MV-4-11 (cell line): ENCODE measurements around the gene CEACAM7.
"Not testable (repeated sequence)": the region's sequence is repeated elsewhere in the genome, so short reads cannot be mapped to it uniquely, and the experiment has no call there.

Experiments used
- DNase-seq: peaks from one replicate; lab custom pipeline; 2025; lab: John Stamatoyannopoulos, UW

CEACAM7 gene

DNA sequence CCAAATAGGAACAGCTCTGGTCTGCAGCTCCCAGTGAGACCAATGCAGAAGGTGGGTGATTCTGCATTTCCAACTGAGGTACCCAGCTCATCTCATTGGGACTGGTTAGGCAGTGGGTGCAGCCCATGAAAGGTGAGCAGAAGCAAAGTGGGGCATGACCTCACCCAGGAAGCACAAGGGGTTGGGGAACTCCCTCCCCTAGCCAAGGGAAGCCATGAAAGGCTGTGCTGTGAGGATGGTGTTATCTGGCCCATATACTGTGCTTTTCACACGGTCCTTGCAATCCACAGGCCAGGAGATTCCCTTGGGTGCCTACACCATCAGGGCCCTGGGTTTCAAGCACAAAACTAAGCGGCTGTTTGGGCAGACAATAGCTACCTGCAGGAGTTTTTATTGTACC lies 31.3 kb downstream of the CEACAM7 start:
- DNase-seq, result not testable (repeated sequence)

DNA sequence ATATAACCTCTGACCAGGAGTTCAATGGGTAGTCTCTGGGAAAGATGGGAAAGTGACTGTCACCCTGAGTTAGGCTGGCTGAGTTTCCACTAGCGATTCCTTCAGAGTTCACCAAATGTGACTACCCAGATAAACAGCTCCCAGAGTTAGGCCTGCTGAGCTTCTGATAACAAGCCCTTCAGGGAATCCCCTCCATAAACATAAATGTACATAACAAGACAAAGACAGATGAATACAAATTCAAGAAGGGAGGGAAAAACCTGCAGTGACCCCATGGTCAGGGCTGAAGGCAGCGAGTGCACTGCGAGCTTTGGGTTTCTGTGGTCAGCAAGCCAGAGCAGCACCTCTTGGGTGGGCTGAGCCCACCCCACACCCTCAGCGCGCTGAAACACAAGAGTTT lies 35.8 kb downstream of the CEACAM7 start:
- DNase-seq, result no peak

DNA sequence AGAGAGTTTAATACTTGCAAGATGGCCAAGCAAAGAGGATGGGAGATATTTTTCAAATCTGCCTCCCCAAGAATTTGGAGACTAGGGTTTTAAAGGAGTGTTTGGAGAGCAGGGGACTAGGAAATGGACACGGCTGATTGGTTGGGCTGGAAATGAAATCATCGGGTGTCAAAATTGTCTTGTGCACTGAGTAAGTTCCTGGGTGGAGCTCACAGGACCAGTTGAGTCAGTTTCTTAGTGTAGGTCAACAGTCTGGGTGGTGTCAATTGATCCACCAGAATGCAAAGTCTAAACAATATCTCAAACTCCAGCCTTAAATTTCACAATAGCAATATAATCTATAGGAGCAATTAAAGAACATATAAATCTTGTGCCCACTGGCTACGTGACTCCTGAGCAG lies 38.2 kb downstream of the CEACAM7 start:
- DNase-seq, result no peak

DNA sequence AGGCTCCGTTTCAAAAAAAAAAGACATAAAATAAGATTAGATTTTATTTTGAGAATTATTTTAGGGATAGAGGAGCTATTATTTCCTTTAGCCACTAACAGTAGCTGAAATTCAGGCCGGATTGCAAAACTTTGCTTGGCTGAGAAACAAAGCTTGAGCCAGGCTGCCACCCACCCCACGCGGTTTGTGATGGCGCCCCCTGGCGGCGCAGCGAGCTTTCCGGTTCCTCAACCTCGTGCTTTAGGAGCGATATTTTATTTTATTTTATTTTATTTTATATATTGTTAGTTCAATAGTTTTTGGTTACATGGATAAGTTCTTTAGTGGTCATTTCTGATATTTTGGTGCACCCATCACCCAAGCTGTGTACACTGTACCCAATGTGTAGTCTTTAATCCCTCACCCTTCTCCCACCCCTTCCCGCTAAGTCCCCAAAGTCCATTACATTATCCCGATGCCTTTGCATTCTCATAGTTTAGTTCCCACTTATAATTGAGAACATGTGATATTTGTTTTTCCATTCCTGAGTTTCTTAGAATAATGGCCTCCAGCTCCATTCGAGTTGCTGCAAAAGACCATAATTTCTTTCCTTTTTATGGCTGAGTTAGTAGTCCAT lies 41.4 kb downstream of the CEACAM7 start:
- peak; percentile 58 for DNase-seq

DNA sequence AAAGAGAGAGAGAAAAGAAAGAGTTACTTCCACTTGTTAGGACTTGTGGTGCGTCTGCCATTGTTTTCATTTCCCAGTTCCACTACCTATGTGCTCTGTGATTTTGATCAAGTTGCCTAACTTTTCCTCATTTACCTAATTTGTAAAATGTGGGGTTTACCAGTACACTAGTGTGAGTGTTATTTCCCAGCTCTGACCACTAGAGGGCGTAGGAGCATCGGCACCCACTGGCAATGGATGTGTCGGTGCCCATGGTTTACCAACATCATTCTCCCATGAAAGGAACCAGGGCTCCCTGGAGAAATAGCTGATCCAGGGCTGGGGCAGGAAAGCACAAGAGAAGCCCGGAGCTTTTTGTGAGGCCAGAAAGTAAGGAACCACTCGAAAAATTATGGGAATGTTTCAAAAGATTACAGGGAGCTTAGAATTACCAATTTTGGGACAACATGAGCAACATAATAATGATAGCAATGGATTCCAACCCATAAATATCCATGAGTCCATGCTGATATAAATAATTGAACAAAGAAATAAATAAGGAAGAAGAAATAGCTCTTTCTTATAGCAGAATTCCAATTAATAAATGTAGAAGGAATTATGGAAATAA lies 46.1 kb downstream of the CEACAM7 start:
- peak; percentile 69 for DNase-seq

DNA sequence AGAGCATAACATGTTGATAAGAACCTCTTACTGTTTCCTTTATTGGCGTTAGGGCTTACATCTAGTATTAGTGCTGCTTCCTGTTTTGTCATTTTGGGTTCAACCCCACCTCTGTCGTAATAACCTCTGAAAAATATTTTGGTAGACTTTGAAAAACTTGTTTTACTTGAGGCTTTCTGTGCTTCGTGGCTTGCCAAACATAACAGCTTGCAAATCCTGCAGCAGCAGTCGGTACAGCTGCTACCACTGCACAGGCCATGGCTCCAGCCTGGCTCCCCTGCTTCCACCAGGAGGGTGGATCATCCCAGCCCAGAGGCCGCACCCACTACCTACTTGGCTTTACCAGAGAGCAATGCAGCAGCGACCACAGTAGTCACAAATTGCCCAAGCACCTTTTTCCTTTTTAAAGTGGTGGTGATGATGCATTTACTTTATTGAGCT lies 49.4 kb downstream of the CEACAM7 start:
- peak; percentile 96 for DNase-seq

DNA sequence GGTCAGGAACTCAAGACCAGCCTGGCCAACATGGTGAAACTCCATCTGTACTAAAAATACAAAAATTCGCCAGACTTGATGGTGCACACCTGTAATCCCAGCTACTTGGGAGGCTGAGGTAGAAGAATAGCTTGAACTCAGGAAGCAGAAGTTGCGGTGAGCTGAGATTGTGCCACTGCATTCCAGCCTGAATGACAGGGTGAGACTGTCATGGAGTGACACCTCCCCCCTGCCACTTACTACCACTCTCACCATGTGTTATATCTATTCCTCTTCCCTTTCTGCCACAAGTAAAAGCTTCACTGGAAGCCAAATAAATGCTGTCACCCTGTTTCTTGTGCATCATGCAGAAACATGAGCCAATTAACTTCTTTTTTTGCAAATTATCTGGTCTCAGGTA lies 50.6 kb downstream of the CEACAM7 start:
- peak; percentile 92 for DNase-seq

DNA sequence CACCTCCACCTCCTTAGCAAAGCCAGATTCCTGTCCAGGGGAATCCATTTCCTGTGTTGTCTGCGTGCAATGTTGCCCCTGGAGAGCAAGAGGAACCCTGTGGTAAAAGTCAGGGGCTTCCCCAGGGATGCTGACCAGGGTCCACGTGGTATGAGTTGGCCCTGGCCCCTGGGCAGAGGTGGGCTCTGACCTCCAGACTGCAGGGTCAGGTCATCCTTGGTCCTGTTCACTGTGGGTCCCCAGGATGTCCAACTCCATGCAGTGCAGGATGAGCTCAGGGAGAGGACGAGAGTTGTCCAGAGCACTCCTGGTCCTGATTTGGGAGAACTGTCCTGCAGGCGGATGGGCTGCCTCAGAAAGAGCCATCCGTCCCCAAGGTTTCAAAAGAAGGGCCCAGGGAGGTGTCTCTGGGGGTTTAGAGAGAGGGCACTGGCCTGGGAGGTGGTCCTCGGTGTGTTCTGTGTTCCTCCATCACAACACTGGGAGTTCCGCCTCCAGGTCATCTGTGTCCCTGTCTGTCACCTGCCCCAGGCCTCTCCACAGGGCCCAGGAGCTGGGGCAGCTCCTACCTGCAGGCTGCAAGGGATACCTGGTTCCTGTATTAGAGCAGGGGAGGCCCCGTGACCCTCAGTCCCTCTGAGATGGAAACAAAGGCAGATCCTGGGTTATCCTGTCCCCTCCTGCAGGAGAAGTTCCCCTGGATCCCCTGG lies 59.9 kb downstream of the CEACAM7 start:
- no peak for DNase-seq

DNA sequence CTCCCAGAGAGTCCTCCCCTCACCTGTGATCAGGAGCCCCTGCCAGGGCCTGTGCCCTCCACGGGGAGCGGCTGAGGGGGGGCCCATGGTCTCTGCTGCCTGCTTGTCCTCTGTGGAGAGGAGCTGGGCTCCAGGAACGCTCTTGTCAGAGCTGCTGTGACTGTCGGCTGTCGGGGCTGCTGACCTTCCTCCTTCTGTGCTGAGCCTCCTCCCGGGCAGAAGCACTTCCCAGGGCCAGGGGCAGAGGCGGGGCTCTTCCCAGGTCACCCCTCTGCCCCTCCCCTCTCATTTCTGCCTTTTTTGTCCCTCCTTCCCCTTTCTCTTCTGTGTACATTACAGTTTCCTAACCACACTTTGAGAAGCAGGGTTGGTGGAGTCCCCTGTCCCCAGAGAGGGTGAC lies 61.2 kb downstream of the CEACAM7 start, which contains the start of gene CEACAM4:
Gene CEACAM4, minus strand, starts transcription at position 198 of the 400 bp plus-strand sequence. Its CDS starts 111 bp downstream, at position 87.
- peak; percentile 88 for DNase-seq

DNA sequence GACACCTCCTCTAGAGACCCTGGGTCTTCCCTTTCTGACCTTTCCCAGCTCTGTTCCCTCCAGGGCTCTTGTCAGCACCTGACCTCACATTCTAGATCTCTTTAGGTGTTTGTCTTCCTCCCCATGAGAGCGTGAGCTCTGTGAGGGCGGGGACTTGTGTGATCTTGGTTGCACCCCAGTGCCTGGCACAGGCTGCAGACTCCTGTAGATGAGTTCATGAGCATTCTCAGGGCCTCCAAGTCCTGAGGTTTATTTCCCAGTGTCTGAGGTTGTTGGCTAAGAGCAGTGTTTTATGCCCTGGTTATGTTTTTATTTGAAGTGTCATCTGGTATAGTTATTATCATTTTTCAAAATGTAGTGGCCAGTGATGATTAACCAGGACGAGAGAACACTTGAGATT lies 61.8 kb downstream of the CEACAM7 start:
- DNase-seq, result no peak

DNA sequence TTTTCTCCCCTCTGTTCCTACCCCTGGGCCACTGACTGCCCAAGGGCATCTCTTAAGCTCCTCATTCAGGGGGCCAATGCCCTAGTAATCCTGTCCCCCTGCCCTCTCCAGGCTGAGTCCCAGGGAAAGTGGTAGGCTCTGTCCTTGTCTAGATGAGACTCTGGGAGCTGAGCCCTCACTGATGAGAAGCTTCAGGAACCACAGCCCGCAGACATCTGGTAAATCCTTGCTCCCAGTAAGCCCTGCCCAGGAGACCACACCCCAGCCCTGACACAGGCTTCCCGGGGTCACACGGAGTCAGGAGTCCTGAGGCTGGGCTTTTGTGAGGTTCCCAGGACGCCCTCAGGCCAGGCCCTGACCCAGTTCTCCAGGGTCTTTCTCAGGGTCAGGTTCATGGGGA lies 63.1 kb downstream of the CEACAM7 start:
- DNase-seq, result no peak

DNA sequence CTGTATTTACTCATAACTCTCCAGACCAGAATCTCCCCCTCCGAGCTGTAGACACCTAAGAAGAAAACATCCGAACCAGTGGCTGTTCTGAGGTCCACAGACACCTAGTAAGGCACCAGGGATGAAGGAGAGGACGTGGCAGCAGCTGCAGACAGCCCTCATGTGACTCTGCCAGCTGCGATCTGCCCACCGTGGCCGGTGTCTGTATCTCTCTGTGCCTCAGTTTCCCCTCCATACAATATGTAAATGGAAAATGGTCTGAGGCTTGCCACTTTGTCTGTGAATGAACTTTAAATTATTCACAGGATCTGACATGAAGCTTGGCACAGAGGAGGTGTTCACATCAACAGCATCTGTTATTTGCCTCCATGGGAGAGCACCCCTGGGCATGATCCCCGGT lies 63.6 kb downstream of the CEACAM7 start:
- DNase-seq, result no peak

DNA sequence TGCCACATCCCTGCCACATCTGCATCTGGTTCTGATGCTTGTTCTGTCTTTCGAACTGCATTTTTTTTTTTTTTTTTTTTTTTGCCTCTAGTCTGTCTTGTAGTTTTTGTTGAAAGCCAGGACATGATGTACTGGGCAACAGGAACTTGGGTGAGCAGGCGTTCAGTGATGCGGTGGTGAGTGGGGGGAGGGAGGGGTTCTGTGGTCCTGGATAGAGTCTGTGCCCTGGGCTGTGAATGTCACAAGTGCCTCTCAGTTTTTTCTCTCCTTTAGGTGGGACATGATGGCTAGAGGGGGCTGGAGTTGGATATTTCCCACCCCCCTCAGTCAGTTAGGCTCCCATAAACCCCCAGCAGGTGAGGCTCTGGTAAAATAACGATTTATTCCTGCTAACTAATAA lies 64.7 kb downstream of the CEACAM7 start:
- DNase-seq, result no peak
